Measurements from ENCODE around the gene TMEM167A.

The TMEM167A gene, protein sequence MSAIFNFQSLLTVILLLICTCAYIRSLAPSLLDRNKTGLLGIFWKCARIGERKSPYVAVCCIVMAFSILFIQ

DNA sequence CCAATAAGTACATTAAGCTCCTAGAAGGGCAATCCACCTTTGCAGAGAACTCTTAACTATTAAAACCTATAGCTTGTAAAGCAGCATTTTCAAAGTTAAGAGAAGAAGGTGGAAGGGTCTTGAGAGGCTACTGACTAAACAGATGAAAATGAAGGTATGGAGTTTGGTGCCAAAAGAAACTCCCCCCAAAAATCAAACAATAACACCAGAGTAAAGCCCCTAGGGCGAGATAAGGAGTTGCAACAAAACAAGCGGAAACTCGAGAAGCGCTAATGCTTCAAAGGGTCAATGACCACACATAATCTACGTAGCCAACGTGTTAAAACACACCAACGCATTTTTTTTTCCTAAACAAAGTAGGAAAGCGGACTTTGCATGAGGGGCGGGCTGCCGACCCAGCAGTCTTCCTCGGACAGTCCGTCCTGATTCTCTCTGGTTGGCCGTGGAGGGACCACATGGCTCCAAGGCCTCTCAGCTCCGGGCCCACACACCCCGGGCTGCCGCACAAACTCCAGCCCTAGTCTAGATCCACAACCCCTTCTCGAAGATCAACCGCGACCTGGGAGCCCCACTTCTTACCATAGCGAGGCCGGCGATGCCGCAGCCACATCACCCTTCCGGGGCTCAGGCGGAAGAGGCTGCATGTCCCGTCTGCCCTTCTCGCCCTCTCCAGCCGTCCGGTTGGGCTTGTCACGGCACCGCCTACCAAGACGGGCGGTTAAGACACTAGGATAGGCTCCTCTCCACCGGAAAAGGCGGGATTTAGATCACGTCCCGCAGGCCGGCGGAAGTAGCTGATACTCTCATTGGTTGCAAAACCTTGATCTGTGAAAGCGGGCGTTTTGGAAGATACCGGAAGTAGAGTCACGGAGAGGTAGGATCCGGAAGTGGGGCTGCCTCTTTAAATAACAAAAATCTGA, at the start of gene TMEM167A, which contains the start of gene XRCC4:
TMEM167A (minus strand) TSS at position 653 of the 920 bp plus-strand sequence; CDS start at position 582, 71 bp downstream.
XRCC4 (plus strand) TSS at position 806 of the 920 bp plus-strand sequence. CDS start 27,373 bp downstream, outside the sequence.
- DNase-seq (ENCODE audit: low read depth in 2 of 2), result peak; percentile 86 to 88

DNA sequence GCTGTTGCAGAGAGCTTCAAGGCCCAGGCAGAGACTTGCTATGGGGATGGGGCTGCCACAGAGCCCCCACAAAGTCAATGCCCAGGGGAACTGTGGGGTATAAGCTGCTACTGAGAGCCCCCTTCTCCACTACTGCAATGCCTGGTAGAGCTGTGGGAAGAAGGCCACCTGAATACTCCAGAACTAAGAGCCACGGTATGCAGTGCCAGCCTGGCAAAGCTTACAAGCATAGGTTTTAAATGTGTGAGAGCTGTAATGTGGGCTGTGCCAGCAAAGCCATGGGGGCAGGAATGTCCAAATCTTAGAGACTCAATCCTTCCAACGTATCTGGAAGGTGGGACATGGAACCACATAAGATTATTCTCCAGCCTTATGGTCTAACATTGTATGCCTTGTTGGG, 49.3 kb upstream of the TMEM167A start:
- no peak for DNase-seq (ENCODE audit: low read depth in 2 of 2)

DNA sequence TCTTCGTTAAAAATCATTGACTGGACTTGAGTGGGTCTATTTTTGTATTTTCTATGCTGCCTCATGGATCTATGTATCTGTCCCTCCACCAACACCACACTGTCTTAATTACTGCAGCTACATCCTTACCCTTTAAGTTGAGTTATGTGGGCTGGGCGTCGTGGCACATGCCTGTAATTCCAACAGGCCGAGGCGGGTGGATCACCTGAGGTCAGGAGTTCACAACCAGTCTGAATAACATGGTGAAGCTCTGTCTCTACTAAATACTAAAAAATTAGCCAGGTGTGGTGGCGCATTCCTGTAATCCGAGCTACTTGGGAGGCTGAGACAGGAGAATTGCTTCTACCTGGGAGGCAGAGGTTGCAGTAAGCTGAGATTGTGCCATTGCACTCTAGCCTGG, 48.4 kb upstream of the TMEM167A start:
- DNase-seq (ENCODE audit: low read depth in 2 of 2), result no peak

DNA sequence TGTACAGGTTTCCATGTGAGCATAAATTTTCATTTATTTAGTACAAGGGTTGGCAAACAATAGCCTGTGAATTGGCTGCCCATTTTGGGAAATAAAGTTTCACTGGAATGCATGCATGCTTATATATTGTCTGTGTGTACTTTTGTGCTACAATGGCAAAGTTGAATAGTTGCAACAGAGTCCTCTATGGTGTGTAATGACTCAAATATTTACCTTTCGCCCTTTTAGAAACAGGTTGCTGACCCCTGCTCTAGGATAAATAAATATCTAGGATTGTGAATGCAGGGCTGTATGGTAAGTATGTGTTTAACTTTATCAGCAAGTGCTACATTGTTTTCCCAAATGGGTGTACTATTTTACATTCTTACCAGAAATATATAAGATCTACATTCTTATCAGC, 47.4 kb upstream of the TMEM167A start:
- DNase-seq (ENCODE audit: low read depth in 2 of 2), result no peak

DNA sequence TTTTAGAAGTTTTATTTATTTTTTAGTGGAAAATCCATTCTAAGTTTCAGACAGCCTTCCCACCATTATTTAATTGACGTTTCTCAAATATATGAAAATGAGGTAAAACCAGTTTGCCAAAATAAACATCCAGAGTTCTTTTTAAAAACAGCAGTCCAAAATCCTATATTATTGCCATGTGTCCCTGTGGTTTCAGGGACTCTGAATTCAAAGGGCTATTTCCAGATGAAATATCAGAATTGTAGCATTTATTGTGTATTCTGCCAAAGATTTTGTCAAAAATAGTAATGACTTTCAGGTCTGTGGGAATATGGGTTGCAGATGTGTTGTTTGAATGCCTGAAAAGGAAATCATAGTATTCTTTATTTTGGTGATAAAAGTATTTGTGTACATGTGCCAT, 41.8 kb upstream of the TMEM167A start:
- no peak for DNase-seq (ENCODE audit: low read depth in 2 of 2)

DNA sequence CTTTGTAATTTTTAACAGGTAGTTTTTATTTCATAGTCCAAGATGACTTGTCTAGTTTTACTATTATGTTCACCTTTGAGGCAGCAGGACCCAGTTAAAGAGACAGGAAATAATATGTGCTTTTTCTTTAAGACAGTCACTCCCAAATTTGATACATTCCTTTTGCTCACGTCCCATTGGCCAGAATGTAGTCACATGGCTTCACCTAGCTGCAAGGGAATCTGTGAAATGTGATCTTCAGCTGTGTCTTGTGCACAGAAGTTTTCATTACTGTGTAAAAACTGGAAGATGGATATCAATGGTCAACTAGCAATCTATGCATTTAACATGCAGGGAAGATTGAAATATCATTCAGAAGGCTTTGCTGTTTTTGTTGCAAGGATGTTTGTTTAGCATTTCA, 41.3 kb upstream of the TMEM167A start:
- no peak for DNase-seq (ENCODE audit: low read depth in 2 of 2)

DNA sequence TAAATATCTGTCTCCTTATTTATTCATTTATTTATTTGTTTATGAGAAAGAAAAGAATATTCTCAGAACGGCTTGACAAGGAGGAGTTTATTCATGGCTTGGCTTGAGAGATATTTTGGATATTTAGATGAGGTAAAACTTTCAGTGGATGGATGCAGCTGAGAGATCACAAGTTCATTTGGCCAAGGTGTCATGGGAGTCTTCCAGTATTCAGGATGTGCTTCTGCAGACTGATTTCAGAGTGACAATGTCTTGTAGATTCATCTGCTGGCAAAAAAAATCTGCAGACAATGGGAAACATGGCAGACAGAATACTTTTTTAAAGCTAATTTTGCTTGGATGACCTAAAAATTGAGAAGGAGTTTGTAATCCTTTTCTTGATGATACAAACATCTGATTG, 38.6 kb upstream of the TMEM167A start:
- DNase-seq (ENCODE audit: low read depth in 2 of 2), result no peak

DNA sequence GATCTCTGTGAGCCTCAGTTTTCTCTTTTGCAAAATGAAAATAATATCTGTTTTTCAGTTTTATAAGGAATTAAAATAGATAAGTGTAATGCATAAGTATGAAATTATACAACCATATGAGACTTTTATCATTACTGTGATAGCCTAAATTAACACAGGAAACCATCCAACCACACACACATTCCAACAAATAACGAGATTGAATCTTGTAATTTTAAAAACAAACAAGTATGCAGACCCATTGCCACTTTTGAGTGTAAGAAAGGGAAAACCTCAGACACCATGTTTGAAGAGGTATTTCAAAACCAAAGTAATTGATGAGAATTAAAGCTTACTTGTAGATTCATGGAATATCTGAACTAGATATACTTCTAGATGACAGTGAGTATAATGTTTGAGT, 32.2 kb upstream of the TMEM167A start:
- DNase-seq (ENCODE audit: low read depth in 2 of 2), result no peak

DNA sequence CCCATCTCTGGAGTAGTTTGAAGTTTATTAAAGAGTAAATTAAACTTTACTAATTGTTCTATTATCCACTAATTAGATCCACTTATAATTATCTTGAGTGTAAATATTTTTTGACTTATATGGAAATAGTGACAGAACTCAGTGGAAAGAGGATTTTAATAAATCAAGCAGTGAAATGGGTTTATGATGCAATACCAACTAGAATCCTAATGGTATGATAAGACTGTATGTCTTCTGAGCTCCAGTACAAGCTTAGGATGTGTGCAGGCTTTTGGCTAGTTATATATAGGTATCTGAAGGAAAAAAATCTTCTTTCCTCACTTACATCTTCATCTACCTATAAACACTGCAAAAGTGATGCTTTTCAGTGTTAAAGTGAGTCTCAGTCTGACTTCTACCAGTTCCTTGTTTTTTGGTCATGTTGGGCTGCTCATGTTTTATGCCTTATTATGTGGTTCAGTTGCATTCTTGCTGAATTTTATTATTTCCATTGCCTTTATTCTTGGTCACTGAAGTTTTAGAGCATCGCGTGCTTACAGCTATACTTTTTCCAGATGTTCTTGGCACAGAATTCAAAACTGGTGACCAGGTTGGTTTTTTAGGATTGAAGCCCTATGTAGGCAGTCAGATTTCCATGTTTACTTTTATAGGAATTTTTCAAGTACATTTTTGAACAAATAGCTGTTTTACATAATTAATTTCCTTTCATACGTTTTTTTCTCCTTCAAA, 30.7 kb upstream of the TMEM167A start:
- no peak for DNase-seq (ENCODE audit: low read depth in 2 of 2)

DNA sequence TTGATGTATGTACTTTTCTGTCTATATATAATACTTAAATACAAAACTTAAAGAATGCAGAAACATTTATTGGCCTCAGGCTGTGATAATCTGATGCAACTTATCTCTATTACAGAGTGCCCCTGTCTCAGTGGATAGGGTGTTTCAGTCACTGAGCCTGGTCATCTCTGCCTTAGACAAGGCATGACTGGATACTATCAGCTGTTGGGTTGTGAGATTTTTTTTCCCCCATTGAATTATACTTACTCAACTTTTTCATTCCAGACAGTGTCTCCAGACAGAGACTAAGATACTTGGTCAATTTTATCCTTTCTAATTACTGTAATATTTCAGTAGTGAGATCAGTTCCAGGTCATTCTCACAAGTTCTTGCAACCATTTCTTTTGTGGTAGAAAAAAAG, 26.8 kb upstream of the TMEM167A start:
- DNase-seq (ENCODE audit: low read depth in 2 of 2), result no peak

DNA sequence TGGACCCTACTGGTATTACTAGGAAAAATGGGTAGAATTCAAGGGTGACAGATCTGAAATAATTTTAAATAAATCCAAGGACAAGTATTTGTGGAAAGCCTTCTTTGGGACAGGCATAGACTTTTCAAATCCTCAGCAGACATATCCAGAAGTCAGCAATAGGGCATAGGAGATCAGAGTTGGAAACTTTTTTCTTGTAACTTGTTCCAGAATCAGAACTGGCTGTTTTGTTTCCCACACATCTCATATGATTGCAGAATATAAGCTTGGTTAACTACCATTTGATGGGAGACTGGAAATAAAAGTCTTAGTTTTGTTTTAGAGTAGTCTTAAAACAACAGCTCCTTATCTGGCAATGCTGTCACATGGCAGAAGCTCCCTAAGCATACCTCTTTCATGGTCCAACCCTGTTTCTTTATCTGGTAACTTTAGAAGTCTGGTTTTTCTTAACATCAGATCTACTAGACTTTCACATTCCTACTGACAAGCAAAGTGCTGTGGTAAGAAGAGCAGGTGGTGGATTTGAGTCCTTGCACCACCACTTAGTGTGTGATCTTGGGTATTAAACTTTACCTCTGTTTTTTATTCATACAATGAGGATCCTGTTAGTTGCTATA, 25.3 kb upstream of the TMEM167A start:
- no peak for DNase-seq (ENCODE audit: low read depth in 2 of 2)

DNA sequence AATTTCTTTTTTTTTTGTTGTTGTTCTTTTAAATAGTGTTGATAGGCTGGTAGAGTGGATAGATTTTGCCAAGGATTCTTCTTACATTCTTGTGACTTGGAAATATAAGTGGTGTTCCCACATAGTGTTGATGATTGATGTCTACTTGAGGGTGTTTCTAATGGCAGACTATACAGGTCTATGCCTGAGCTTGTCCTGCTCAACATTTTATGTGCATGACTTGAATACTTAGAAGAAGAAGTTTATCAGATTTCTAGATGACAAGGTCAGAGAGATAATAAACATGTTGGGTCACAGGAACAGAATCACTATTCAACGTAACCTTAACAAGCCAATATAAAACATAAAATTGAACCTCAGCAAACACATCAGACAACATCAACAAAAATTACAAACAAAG, 24.3 kb upstream of the TMEM167A start:
- no peak for DNase-seq (ENCODE audit: low read depth in 2 of 2)

DNA sequence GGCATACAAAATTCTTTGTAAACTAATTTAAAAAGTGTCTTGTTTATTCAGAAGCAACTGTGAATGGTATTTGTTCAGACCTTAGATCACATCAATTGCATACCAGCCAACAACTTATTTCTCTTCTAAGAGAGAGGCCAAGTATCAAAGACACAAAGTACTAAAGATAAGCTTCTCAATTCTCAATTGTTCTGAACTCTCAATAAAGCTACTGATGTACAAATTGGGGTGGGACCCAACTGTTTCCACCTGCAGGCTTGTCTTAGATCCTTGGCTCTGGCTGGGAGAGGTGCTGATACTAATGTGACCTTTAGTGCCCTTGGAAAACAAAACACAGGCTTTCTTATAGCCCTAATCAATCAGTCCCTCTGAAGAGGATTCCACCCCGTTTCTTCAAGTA, 22.3 kb upstream of the TMEM167A start:
- DNase-seq (ENCODE audit: low read depth in 2 of 2), result no peak

DNA sequence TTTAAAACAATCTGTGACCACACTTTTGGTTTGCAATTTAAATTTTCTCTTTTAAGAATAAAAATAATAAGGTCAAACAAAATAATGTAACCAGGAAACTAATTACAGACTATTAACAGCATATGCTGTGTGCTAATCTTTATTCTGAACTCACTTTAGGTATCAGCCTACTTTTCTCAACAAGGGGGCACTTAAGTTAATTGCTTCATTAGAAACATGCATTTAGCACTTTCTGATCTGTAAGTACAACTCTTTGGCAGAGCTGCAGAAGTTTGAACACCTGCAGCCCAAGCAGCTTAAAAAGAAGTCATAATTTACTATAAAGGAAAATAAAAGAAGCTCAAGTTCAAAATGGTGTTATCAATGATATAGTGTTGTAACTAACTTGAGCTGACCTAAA, 21.8 kb upstream of the TMEM167A start:
- DNase-seq (ENCODE audit: low read depth in 2 of 2), result no peak

DNA sequence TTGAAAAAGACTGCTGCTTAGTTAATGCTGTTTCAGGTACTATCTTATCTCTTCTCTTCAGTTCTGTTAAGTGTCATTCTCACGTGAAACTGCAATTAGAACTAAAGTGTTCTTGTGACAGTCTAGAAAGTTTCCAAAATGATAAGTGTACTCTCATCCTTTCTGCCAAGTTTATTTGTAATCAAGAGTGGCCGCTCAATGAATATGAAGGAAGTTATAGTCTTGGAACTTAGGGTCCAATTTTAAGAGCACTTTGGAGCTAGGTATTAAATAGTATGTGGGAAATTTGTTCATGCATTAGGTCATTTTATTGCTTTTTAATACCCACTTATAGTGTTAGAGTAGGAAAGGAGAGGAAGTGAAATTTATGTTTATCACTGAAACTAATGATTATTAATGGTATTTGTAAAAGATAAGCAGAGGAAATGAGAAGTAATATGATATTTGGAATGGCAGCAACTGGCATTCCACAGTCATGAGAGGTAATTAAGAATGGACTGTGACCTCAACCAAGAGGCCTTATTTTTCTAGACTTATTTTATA, 20.6 kb upstream of the TMEM167A start:
- no peak for DNase-seq (ENCODE audit: low read depth in 2 of 2)

DNA sequence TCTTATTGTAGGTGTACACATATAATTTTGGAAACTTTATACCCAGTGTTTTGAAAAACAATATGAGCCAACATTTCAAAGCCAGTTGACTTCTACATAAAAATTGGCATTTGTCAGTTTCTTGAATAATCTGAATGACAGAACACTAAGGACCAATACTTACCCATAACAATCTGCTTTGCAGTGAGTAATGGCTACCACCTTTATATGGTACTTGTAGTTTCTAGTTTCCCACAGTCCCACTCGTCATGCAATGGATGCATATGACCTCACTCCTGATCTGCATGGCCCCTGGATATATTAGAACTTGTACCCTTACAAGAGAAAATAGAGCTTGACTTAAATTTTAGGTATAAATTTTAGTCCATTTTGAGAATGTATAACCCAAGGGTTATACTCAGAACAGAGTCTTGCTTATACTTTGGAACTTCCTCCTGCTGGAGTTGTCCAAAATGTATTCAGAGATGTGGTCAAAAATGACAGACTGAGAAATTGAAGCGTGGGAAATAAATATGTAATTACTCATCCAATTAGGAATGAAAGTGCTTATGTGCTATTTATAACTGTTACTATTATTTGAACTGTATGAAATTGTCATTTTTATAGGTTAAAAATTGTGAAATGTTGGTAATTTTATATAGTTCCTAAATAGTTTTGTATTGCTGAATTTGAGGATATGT, 19.6 kb upstream of the TMEM167A start:
- no peak for DNase-seq (ENCODE audit: low read depth in 2 of 2)

DNA sequence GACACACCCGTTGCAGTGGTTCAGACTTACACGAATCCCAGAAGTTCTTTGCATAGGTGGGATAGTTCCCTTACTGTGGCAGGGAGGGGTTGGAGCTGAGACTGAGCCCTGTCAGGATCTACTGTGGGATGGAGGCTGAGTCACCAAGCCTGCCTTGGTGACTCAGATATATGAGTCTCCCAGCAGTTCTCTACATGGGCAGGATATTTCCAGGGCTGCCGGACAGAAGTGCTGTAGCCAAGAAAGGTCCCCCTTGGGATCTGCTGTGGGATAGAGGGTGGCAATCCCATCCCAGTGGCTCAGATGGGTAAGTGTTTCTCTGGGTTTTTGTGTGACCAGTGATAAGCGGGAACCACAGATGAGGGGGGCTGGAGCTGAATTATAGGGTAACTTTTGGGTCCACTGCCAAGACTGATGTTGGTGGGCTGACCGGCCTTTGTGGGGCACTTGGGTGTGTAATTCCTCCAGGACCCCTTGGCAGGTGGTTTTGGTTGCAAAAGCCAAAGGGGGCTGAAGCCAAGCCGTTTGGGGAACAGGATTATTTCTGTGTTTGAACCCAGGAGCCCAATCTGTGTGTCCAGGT, 18.9 kb upstream of the TMEM167A start:
- no peak for DNase-seq (ENCODE audit: low read depth in 2 of 2)

DNA sequence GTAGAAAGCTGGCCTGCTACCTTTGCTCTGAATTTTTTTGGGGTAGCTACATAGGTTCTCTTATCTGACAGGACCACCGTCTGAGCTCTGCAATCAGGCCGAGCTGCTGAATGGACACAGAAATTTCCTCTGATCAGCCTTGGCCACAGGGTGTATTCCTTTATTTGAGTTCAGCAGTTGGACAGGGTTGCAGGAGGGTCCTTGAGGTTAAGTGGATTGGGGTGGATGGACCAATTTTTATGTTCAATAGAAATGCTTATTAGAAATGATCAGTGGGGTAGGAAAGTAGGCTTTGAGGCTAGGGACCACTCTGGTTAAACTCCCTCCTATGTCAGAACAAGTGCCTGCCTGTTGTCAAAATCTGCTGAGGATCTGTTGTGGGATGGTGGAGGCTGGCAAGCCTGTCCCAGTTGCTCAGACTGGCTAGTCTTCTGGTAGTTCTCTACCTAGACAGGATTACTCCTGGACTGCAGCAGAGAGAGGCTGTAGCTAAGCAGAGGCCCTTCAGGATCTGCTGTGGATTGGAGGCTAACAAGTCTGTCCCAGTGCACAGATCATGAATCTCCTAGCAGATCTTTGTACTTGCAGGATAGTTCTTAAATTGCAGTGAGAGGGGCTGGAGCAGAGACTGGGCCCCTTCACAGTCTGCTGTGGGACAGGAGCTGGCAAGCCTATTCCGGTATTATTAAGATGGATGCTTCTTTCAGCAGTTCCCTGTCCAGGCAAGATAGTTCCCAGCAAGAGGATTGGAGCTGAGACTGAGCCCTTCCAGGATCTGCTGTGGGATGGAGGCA, 18.2 kb upstream of the TMEM167A start:
- DNase-seq (ENCODE audit: low read depth in 2 of 2), result no peak

DNA sequence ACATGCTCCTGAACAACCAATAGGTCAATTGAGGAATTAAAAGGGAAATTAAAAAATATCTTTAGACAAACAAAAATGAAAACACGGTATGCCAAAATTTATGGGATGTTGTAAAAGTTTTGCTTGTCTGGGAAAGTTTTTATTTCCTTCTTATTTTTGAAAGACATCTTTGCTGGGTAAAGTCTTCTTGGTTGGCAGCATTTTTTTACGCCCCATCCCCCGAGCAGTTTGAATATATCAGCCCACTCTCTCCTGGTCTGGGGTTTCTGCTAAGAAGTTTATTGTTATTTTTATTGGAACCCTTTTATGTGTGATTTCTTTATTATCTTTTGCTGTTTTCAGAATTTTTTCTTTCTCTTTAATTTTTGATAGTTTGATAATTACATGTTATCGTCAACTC, 16.5 kb upstream of the TMEM167A start:
- DNase-seq (ENCODE audit: low read depth in 2 of 2), result no peak

DNA sequence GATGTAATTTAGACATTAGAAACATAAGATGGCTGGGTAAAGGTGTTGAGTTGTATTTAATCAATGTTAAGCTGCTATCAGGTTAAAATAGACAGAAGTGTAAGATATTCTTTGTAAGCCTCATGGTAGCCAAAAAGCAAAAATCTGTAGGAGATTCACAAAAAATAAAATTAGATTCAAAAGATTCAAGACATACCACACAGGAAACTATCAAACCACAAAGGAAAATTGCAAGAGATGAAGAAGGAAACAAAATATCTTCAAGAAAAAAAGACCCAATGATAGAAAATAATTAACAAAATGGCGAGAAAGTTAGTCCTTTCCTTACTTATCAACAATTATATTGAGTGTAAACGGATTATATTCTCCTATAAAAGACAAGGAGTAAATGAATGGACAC, 15.4 kb upstream of the TMEM167A start:
- no peak for DNase-seq (ENCODE audit: low read depth in 2 of 2)

All from stimulated activated CD4-positive, alpha-beta T cell treated with anti-CD3 and anti-CD28 coated beads, Interleukin-12 subunit alpha, Interleukin-12 subunit beta, amount 100 ng/mL, for 24 hours (primary cell).